Testis (tissue), 2 donors: ENCODE measurements around the gene CRABP2.

ENCODE experiments used
- POLR2A ChIP-seq: fragments of 450-650 bp; IDR thresholded peaks from one replicate; pipeline ENCODE4 v1.6.1; 2017; ENCODE audit warnings: antibody characterized with exemption, mild to moderate bottlenecking, moderate library complexity
- TF ChIP-seq, protein P1 (sequence below), 3 experiments: fragments of 450-650 bp in 2 of 3; fragments of 200-600 bp in 1 of 3; sonication (generic) in 1 of 3; IDR thresholded peaks; one replicate each; pipeline ENCODE4 v1.5.1; 2016 to 2019; ENCODE audit warnings: antibody characterized with exemption in 3 of 3, mild to moderate bottlenecking in 2 of 3, moderate library complexity in 1 of 3

DNA sequence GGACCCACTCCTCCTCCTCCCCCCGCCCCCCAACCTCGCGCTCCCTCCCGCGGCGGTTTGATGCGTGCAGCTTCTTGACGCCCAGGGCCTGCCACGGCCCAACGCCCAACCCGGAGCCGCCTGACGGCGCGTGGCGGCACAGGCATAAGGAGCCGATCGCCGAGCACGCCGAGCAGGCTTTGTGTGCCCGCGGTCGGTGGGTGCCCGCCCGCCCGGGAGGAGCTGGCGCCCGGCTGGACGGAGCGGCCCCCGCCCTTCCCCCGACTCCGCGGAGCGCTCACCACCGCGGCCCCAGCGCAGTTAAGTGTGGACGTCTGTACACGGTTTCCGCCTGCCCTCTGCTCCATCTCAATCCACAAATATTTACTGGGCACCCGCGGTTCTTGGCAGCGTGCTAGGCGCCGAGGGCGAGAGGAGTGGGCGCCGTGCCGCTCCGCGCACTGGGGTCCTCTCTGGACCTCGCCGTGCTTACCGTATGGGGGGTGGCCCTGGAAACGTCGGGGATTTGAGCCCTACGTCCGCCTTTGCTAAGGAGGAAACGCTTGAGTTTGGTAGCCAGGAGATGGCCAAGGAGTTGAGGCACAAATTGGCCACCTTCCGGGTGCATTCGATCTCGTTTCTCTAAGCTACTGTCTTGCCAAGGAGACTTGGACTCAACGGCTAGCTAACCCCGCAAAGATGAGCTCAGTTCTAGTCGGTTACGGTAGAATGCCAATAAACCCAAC is 46.5 kb upstream of the CRABP2 start:
- no peak for TF ChIP-seq POLR2A
- TF ChIP-seq, protein P1, sequence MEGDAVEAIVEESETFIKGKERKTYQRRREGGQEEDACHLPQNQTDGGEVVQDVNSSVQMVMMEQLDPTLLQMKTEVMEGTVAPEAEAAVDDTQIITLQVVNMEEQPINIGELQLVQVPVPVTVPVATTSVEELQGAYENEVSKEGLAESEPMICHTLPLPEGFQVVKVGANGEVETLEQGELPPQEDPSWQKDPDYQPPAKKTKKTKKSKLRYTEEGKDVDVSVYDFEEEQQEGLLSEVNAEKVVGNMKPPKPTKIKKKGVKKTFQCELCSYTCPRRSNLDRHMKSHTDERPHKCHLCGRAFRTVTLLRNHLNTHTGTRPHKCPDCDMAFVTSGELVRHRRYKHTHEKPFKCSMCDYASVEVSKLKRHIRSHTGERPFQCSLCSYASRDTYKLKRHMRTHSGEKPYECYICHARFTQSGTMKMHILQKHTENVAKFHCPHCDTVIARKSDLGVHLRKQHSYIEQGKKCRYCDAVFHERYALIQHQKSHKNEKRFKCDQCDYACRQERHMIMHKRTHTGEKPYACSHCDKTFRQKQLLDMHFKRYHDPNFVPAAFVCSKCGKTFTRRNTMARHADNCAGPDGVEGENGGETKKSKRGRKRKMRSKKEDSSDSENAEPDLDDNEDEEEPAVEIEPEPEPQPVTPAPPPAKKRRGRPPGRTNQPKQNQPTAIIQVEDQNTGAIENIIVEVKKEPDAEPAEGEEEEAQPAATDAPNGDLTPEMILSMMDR (IDR thresholded peaks at IDR 0.05): peak in 1 of 3 experiments; percentile 20
